Endodermal cell (in vitro differentiated cells): Measurements from ENCODE around the gene CYB5R3. TPM values are rescaled to one million over a fixed set of nuclear protein-coding genes. Genes with fewer than 3 reads are reported as not detected.
"Not testable (repeated sequence)": the region's sequence is repeated elsewhere in the genome, so short reads cannot be mapped to it uniquely, and the experiment has no call there.

Experiments
- DNase-seq: peaks from one replicate; pipeline ENCODE4 v3.0.0-alpha.2; 2017
- H3K27ac ChIP-seq: 2 replicates; pipeline ENCODE4 v1.5.1; 2013; ENCODE audit warnings: mild to moderate bottlenecking, low read depth, low read length, moderate library complexity
- H3K27me3 ChIP-seq: 2 replicates; pipeline ENCODE4 v1.6.1; 2013; ENCODE audit warnings: mild to moderate bottlenecking, low read length, moderate library complexity; ENCODE audit not compliant: insufficient read depth, control insufficient read depth, poor library complexity, severe bottlenecking
- H3K36me3 ChIP-seq: 2 replicates; pipeline ENCODE4 v1.7.0; 2013; ENCODE audit warnings: mild to moderate bottlenecking, low read length, moderate library complexity; ENCODE audit not compliant: control insufficient read depth, insufficient read depth
- H3K4me1 ChIP-seq: one replicate; pipeline ENCODE4 v1.7.0; 2013; ENCODE audit warnings: low read length; ENCODE audit not compliant: control insufficient read depth, insufficient read depth
- H3K4me3 ChIP-seq: 2 replicates; pipeline ENCODE4 v1.5.1; 2013; ENCODE audit warnings: mild to moderate bottlenecking, low read length, moderate library complexity
- H3K9ac ChIP-seq: 2 replicates; pipeline ENCODE4 v1.6.1; 2013; ENCODE audit warnings: mild to moderate bottlenecking, low read length, moderate library complexity; ENCODE audit not compliant: poor library complexity, severe bottlenecking; ENCODE audit errors: extremely low read depth
- H3K9me3 ChIP-seq: 2 replicates; pipeline ENCODE4 v1.6.1; 2013; ENCODE audit warnings: mild to moderate bottlenecking, low read length, moderate library complexity; ENCODE audit not compliant: control insufficient read depth
- H3K27ac Mint-ChIP-seq: 2 replicates; pipeline ENCODE4 v1.8.0; 2020; ENCODE audit warnings: mixed read lengths
- H3K27me3 Mint-ChIP-seq: 2 replicates; pipeline ENCODE4 v1.8.0; 2021; ENCODE audit warnings: mild to moderate bottlenecking, mixed read lengths; ENCODE audit not compliant: insufficient read depth
- H3K36me3 Mint-ChIP-seq: 2 replicates; pipeline ENCODE4 v1.8.0; 2020; ENCODE audit warnings: low read depth, mixed read lengths
- H3K4me1 Mint-ChIP-seq: 2 replicates; pipeline ENCODE4 v1.8.0; 2020; ENCODE audit warnings: mixed read lengths
- H3K4me3 Mint-ChIP-seq: 2 replicates; pipeline ENCODE4 v1.8.0; 2020; ENCODE audit warnings: mild to moderate bottlenecking, moderate library complexity, mixed read lengths
- H3K9me3 Mint-ChIP-seq: 2 replicates; pipeline ENCODE4 v1.8.0; 2020; ENCODE audit warnings: mild to moderate bottlenecking, mixed read lengths
- CTCF ChIP-seq: fragments of 200-600 bp; sonication (generic); conservative IDR thresholded peaks from 2 replicates; pipeline ENCODE4 v1.5.0; 2021; ENCODE audit warnings: antibody characterized with exemption, mild to moderate bottlenecking
- WGBS, 2 experiments: methylation state at CpG; one replicate each; pipeline versions ENCODE4 v1.1.5 to v1.1.7; 2013; ENCODE audit warnings: missing lambda C conversion rate in 2 of 2, mixed read lengths in 1 of 2; ENCODE audit not compliant: insufficient coverage in 1 of 2, insufficient read length in 1 of 2; 5-methylcytosine and 5-hydroxymethylcytosine counted together
- total RNA-seq, 2 donors: library from RNA; stranded (reverse); fragmentation: NEBNext Ultra II Directional in 1 of 2; extraction: Animal tissue kit (Norgen Biotek cat#: 25700) in 1 of 2; gene quantifications; 2 replicates in 1 of 2; 3 replicates in 1 of 2; pipeline ENCODE4 v1.2.1, GENCODE V29; 2021

Gene CYB5R3
- total RNA-seq, 2 donors from 2014 or later, result 89.5 to 92.4 TPM

- DNase-seq, result no peak
- Histone ChIP-seq H3K9me3 (peaks cover 16% of the 10 kb centered on the region), H3K27ac (no peak overlapping the region), H3K27me3 (no peaks in the 10 kb centered on the region), H3K36me3 (no peaks in the 10 kb centered on the region), H3K4me3 (no peak overlapping the region), H3K4me1 (no peaks in the 10 kb centered on the region), H3K9ac (no peak overlapping the region)
- H3K27ac Mint-ChIP-seq, result no peak overlapping the region
- peaks cover 19% of the 10 kb centered on the region for H3K9me3 Mint-ChIP-seq
- no peaks in the 10 kb centered on the region for H3K4me1 Mint-ChIP-seq
- H3K27me3 Mint-ChIP-seq, result peaks cover 17% of the 10 kb centered on the region
- 94 to 96% methylated on average over 3 to 4 of the region's 4 CpGs for WGBS, 2 experiments
- H3K36me3 Mint-ChIP-seq, result no peaks in the 10 kb centered on the region
- no peak for TF ChIP-seq CTCF
- no peak overlapping the region for H3K4me3 Mint-ChIP-seq
Measured at GRCh38 chr22:42679691-42680090, 30.5 kb upstream of the CYB5R3 start.

DNA sequence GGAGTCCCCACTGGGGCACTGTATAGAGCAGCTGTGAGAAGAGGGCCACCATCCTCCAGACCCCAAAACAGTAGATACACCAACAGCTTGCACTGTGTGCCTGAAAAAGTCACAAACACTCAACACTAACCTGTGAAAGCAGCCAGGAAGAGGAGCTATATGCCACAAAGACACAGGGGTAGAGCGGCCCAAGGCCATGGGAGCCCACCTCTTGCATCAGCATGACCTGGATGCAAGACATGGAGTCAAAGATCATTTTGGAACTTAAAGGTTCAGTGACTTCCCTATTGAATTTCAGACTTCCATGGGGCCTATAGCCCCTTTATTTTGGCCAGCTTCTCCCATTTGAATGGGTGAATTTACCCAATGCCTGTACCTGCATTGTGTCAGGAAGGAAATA is 29.7 kb upstream of the CYB5R3 start:
- Mint-ChIP-seq H3K36me3 (no peaks in the 10 kb centered on the region), H3K27ac (no peak overlapping the region), H3K4me1 (no peaks in the 10 kb centered on the region), H3K4me3 (no peak overlapping the region), H3K9me3 (peaks cover 19% of the 10 kb centered on the region), H3K27me3 (peaks cover 17% of the 10 kb centered on the region)
- no peak overlapping the region for H3K9ac ChIP-seq
- H3K27ac ChIP-seq, result no peak overlapping the region
- no peaks in the 10 kb centered on the region for H3K4me1 ChIP-seq
- no peaks in the 10 kb centered on the region for H3K36me3 ChIP-seq
- no peaks in the 10 kb centered on the region for H3K27me3 ChIP-seq
- no peak for DNase-seq
- 94 to 100% methylated on average over 1 of the region's 1 CpG for WGBS, 2 experiments
- no peak for TF ChIP-seq CTCF
- no peak overlapping the region for H3K4me3 ChIP-seq
- peaks cover 16% of the 10 kb centered on the region for H3K9me3 ChIP-seq

- not testable (repeated sequence) for H3K36me3 Mint-ChIP-seq, H3K27me3 ChIP-seq, DNase-seq, H3K27ac ChIP-seq, H3K9ac ChIP-seq, H3K4me1 Mint-ChIP-seq, H3K27ac Mint-ChIP-seq, H3K36me3 ChIP-seq, H3K4me1 ChIP-seq, H3K4me3 ChIP-seq, H3K4me3 Mint-ChIP-seq
- Mint-ChIP-seq H3K27me3 (peaks cover 14% of the 10 kb centered on the region), H3K9me3 (peaks cover 19% of the 10 kb centered on the region)
- 89 to 94% methylated on average over 4 of the region's 4 CpGs for WGBS, 2 experiments
- peaks cover 16% of the 10 kb centered on the region for H3K9me3 ChIP-seq
Measured at GRCh38 chr22:42677936-42678335, 28.7 kb upstream of the CYB5R3 start.

- peaks cover 16% of the 10 kb centered on the region for H3K9me3 ChIP-seq
- no peak overlapping the region for H3K27ac Mint-ChIP-seq
- no peak overlapping the region for H3K4me3 Mint-ChIP-seq
Measured at GRCh38 chr22:42676059-42676607, 26.9 kb upstream of the CYB5R3 start.

More at GRCh38 chr22:42676059-42676607, 26.9 kb upstream of the CYB5R3 start:
- DNase-seq, result no peak
- Histone ChIP-seq H3K27me3 (no peaks in the 10 kb centered on the region), H3K27ac (no peak overlapping the region), H3K9ac (no peak overlapping the region), H3K4me1 (no peaks in the 10 kb centered on the region), H3K4me3 (no peak overlapping the region), H3K36me3 (no peaks in the 10 kb centered on the region)
- Mint-ChIP-seq H3K4me1 (no peaks in the 10 kb centered on the region), H3K36me3 (no peaks in the 10 kb centered on the region), H3K9me3 (peaks cover 19% of the 10 kb centered on the region), H3K27me3 (peaks cover 10% of the 10 kb centered on the region)
- no peak for TF ChIP-seq CTCF
- WGBS, 2 experiments, result 85 to 87% methylated on average over 5 to 7 of the region's 7 CpGs
